Activated CD4-positive, CD25-positive, alpha-beta regulatory T cell treated with anti-CD3 and anti-CD28 coated beads, Interleukin-2, amount 50 U/mL, for 16 hours (primary cell): ENCODE results near the gene GPD1L.

Experiments
- DNase-seq: peaks from one replicate; pipeline ENCODE4 v3.0.0-alpha.2; 2020; ENCODE audit warnings: low read depth, low spot score

The GPD1L gene

DNA sequence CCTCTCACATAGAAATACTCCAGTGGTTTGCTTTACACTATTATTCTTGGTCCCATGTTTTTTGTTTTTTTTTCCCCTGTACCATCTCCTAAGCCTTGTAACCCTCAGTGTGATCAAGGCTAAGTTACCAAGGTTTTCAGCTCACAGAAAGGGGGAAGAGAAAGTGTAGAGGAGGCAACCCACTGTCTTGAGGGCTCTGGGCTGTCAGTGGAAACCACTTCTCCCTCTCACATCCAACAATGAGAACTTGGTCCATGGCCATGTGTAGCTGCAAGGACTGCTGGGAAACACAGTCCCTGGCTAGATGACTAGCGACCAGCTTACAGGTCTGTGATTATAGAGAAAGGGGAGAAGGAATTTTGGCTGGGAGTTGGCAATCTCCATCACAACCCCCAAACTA lies 30.3 kb downstream of the GPD1L start:
- DNase-seq, result no peak

DNA sequence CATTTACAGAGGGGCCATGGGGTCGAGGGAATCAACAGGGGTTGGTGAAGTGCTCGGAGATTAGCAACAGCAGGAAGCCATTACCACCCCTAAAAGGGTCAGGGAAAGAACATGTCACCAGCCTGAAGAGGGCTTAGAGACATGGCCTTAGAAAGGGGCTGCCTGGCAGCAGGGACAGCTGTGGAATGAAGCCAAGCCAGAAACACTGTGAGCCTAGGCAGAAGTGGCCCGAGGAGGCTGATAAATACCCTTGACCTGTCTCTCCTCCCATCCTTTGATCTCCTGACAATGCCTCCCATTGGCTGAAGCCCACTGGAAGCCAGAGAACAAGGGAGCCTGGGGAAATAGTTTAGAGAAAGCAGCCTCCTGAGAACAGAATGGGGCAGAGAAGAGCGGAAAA lies 31.4 kb downstream of the GPD1L start:
- no peak for DNase-seq

DNA sequence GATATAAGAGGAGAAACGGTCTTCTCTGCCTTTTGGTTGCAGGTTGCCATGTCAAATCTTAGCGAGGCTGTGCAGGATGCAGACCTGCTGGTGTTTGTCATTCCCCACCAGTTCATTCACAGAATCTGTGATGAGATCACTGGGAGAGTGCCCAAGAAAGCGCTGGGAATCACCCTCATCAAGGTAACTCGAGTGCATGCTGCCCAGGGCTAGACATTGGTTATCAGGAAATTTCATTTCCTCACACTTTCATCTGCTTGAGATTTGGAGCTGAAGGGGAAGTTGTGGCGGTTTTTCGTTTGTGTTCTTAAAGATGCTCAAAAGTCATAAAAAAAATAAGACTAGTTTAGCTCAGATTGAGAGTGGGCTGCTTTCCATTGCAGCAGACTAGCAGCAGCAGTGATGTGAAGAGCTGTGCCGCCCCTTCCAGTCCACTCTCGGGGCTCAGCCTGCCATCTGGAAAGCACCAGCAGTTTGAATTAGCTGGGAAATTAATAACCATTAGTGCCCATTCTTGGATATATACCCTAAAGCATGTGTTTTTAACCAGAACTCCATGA lies 32.2 kb downstream of the GPD1L start:
- no peak for DNase-seq

DNA sequence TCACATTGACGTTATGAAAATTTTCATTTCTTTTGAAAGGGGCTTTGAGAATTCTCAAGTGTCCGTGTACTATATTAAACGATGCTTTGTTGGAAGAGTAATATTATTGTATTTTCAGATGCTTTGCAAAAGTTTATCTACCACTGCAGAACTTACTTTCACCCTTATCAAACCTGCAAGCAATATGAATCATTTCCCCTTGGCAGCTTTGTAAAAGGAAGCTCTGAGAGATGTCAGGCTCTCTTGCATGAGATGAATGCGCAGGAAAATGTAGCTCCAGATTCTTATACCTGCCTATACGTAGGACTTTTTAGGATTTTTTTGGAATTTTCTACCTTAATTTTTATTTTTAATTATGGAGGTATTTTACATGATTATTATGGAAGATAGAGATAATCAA lies 34.5 kb downstream of the GPD1L start:
- no peak for DNase-seq

DNA sequence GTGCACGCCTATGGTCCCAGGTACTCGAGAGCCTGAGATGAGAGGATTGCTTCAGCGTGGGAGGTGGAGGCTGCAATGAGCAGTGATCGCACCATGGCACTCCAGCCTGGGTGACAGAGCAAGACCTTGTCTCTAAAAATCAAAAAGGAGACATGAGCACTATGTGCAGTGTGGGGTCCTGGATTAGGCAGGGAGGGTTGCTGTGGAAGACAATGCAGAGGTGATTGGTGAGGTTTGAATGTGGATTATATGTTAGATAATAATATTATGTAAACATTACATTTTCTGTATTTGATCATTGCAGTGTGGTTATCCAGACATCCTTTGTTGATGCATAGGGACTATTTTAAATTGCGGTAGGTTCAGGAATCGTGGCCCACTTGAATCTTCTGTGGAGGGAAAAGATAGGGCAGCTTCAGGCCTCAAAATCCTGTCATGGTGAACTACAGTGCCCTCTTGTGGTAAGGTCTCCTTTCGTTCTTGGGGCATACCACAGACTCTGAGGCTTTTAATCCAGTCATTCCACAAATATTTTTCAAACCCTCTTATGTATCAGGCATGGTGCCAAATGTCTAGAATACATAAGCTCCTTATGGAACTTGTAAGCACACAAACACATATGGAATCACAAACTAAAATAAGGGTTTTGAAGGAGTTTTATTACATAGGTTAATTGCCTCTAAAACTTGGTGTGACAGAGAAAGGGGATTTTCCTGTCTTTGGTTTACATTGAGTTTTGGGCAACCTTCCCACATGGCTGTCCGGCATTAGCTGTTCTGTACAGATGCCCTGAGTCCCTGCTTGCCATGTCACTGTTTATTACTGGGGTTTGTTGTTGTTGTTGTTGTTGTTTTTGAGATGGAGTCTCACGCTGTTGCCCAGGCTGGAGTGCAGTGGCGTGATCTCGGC lies 37.7 kb downstream of the GPD1L start:
- DNase-seq, result peak; percentile 21

DNA sequence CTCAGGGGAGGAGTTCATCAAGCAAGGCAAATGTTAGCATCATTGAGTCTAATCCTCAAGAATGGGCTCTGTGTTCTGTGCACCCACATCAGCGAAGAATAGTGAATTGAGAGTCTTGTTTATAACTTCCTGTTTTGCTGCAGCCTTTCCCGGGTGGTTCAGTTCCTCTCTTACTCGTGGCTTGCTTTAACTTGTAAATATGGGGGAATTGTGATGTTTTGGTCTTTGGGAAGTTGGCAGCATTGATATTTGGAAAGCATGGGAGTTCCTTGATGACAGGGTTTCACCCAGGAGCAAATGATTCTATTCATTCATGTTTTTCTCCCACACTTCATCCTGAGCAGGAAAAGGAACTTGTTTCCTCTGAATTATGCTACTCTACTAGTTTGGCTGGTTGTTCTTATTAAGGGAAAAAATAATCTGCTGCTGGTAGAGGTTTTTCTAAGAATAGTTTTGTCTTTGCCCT lies 40.4 kb downstream of the GPD1L start:
- no peak for DNase-seq

DNA sequence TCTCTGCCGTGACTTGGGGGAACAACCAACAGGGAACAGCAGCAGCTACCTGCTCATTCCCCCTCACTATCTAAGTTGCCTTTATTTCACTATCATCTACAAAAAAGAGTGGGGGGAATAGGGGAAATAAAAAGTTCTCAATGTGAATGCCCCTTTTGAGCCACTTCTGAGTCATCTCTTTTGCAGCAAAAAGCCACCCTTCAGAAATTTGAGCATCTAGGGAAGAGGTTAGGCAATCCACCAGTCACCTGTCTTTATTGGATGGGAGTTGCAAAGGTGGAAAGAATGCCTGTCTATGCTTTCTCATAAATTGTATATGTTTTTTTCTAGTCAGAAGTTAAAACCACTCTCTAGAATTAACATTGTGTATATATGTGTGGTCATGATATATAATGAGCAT lies 41.1 kb downstream of the GPD1L start:
- DNase-seq, result no peak

DNA sequence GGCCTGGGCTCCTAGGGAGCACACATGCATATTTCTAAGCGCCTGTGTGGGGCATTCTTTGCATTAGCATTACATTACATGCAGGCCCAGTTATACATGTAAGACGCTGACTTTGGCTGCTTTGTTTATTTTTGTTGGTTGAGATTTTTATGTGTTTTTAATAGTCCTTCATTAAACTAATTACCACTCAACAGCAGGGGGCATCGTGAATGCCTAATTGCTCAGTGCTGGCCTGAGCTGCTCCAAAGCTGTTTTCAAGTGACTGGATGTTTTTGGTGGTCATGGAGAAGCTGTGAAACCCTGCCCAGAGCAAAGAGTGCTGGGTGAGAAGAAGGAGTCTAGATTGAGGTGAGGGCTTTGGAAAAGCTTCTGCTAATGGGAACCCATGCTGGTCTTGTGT lies 41.5 kb downstream of the GPD1L start:
- no peak for DNase-seq

DNA sequence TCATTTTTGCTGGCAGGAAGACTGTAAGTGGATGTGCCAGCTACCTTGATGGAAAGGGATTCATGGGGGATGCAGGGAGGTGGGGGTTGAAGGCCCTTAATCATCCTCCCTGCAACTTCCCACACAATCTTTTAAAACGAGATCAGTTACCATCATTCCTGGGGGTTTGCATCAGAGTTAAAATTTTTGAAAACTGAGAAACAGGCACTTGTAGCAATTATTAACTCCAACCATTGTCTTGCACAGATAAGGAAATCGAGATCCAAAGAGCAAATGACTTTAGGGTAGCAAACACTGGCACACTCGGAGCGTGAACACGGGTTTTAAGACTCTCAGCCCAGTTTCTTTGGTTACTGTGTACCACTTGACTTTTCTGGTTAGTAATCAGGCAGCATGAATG lies 41.9 kb downstream of the GPD1L start:
- DNase-seq, result no peak

DNA sequence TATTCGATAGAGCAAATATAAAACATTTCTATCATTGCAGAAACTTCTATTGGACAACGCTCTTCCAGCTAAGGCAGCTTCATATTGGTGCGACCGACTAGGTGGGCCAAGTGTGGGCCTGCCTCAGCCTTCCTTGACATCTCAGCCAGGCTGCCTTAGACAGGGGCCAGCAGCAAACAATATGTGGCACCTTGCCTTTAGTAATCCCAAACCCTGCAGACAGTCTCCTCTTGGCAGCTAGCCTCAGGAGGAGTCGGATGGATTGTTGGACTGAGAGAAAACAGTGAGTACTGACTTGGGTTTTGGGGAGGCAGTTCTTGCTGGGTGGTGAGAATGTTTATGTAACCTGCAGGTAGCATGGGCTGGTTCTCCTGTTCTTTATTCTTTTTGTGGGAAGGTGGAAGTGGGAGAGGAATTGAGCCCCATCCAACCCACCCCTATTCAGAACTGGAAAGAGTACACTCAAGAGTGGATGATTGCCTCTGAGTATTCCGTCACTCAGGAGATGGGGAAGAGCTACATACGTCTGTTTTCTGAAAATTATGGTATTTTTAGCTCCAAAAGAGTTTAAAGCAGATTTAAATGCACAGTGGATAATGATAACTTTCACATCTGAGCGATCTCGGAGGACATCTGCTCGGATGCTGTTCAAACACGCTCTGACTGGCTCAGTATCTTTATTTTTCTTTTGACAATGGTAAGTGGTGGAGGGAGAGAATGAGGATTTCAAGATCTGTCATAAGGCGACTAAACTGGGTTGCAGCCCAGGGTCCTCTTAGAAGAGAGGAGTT lies 47.2 kb downstream of the GPD1L start:
- DNase-seq, result no peak

DNA sequence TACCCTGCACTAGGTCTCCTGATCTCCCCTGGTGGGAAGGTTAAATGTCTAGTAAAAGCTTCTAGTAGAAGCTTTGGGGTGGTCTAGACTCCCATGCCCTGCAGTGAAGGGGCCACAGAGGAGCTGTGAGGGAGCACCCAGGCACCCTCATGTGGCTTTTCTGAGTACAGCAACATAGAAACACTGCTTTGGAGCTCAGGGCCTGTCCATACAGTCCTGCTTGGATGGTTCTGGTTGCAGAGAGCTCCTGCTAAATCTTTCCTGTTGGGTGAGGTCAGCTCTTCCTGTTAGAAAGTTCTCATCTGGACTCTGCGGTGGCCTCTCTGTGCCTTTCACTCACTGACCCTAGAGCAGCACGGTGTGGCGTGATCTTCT lies 47.8 kb downstream of the GPD1L start:
- no peak for DNase-seq

DNA sequence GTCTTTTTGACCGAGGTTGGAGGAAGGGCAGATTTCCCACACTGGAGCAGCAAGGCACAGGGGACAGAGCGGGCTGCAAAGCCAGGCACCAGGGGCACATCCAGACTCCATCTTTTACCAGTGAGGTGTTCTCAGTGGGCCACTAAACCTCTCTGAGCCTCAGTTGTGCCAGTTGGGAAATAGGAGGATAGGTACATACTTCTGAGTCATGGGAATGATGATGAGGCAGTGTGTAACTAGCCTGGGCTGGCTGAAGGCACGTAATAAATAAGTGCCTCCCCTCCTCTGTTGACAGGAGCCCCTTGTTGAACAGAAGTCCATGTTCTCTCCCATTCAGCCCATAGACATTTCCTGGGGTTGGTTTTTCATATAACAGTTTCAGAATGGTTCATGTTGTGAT lies 48.7 kb downstream of the GPD1L start:
- DNase-seq, result no peak

DNA sequence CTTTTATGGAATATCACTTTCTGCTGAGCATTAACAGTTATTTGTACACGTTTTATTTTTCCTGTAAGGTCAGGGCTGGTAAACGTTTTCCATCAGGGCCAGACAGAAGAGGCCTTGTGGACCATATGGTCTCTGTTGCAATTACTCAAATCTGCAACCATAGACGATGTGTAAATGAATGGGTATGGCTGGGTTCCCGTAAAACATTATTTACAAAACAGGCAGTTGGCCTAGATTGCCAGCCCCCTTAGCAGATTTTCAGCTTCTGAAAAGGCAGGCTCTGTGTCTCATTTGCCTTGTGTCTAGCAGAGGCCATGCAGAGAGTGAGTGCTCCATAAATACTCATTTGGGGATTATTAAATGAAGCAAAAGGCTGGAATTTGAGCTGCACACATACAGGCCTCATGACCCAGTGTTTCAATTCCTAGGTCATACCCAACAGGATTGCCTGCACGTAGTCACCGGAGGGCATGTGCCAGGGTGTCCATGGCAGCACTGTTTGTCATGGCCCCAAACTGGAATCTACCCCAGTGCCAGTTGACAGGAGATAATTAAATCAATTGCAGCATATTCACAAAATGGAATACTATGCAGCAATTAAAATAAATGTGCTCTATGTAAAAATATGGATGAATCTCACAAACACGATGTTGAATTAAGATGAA lies 51.3 kb downstream of the GPD1L start:
- DNase-seq, result no peak

DNA sequence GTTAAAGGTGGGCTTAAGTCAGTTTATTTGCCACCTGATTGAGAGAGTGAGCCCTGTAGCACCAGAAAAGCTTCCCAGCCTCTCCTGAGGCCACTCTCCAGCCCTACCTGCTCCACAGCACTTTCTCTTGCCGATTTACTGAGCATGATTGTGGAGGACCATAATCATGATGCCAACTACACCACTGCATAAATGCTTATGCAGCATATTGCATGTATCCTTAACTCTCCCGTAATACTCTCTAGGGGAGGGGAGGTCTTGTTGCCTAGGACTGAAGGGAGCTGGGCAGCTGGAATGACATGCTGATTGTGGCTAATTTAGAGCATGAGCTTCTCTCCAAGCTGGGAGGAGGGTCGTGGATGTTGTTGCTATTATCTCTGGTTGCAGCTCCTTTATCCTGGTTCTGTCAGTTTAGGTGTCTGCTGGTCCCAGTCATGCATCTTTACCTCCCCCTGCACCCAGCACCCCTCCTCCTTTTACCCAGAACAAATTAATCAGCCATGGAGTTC lies 54.3 kb downstream of the GPD1L start:
- DNase-seq, result no peak

DNA sequence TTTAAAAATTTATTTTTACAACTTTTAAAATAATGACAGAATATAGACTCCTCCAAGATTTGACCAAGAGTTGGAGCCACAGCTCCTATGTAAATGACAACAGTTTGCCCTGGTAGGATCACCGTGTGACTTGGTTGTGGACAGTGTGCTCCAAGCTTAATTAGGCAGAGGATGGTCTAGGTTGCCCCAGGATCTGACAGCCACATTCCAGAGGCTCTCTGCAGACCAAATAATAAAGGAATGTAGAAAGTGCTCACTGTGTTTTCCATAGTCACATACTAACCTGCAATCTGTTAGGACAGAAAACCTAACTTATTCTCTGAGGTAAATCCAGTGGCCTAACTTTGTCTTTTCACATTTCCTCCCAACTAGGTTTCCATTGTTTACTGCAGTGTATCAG lies 59.0 kb downstream of the GPD1L start:
- DNase-seq, result no peak

DNA sequence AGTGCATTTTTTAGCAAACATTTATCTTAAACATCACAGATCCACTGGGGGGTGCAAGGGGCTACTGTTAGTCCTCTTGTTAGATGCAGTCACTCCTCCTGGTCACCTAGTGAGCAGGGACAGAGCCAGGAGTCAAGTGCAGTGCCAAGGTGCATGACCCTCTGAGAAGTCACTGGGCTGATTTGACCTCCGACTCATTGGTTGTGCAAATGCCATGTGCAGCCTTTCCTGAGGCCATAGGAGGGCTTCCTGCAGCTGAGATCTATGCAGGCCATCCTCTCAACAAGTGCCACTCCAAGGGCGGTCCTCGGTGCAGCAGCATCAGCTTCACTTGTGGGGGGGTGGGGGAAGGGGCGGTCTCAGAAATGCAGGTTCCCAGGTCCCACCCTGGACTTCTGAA lies 60.2 kb downstream of the GPD1L start:
- no peak for DNase-seq

DNA sequence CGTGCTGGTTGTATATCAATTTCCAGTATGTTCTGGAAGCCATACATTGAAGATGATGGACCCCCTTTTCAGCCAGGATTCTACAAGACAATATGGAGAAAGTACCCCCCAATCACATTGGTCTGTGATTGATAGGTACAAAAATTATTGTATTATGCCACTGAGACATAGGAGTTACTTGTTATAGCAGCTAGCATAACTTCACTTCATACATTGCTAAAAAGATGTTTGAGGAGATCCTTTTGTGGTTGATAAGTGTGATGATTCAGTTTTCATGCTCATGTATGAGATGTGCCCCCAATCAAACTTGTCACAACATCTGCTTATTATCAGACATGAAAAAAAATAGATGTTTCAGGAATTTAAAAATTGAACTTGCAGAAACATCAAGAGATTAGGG lies 66.0 kb downstream of the GPD1L start:
- no peak for DNase-seq

DNA sequence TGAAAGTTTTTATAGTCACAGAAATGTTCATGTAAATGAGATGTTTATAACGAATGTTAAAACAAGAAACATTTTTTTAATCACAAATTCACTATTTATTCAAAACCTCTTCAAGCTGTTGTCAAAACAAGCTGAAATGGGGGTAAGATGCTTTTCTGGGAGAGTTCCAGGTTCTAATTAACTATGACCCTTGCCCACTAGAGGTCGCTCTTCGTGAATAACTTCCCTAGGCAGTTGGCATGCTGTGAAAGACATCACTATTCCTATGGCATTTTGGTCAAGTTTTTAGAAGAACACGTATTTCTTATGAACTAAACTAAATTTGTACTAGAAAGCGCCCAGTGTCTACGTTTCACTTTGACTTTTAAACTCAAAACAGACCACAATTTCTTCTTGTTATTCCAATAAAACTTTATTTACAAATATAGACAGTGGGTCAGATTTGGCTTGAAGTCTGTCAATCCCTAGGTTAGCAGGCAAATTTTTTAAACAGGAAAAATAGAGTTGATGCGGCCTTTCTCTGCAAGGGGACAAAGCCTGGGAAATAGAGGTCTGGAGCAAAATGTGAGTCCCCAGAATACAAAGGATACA lies 69.3 kb downstream of the GPD1L start:
- DNase-seq, result peak; percentile 44

DNA sequence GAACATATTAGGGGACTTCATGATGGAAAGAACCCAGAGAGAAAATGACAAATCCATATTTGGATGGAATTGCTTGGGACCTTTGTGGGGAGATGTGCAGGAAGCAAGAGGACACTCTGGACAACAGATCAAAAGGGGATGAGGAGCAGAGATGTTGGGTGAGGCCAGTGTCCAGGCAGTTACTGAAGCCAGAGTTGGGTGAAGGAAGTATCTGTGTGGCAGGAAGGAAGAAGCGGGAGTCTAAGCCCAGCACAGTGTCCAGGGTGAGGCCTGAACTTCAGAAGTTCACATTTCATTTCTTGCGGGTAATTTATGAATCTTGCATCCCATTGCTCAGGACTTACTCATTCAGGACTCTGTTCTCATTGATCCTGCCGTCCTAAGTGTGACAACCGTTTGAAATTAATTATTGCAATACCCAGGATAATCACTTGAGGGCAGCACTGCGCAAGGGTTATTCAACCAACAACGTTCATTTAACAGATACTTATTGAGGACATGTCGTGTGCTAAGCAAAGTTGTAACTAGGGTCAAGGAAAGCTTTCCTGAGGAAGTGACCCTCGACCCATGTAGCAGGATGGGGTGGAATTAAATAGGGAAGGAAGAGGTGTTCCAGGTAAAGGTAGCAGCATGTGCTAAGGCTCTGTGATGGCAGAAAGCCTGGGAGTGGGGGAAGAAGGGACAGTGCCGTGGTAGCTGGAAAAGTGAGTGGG lies 70.7 kb downstream of the GPD1L start:
- DNase-seq, result peak; percentile 45

DNA sequence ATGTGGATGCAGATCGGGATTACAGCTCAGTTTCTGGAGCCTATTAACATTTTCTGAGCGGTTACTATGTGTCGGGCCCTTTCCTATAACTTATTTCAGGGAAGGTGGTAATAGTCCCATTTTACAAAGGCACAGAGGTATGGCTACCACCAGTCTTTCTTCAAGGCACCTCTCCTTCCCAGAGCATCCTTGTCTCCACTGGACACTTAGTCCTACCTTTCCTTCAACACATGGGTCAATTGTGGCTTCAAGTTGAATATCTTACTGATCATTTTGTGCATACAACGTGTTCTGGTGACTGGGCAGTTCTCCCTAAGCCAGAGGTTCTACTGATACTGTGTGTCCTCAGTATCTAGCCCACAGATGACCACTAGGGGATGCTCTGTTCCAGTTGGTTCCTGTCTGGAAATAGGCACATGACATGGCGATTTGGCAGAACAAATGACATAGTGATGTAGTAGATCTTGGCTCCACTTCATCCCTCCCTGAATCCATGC lies 71.3 kb downstream of the GPD1L start:
- DNase-seq, result peak; percentile 8
